Measurements from ENCODE around the gene FRMD4A. TPM values are rescaled to one million over a fixed set of nuclear protein-coding genes. Genes with fewer than 3 reads are reported as not detected.

Gene FRMD4A
- total and polyA plus RNA-seq, 2 of the 4 experiments (the other 2 are of a cell fraction) = 30.3 to 68.8 TPM

DNA sequence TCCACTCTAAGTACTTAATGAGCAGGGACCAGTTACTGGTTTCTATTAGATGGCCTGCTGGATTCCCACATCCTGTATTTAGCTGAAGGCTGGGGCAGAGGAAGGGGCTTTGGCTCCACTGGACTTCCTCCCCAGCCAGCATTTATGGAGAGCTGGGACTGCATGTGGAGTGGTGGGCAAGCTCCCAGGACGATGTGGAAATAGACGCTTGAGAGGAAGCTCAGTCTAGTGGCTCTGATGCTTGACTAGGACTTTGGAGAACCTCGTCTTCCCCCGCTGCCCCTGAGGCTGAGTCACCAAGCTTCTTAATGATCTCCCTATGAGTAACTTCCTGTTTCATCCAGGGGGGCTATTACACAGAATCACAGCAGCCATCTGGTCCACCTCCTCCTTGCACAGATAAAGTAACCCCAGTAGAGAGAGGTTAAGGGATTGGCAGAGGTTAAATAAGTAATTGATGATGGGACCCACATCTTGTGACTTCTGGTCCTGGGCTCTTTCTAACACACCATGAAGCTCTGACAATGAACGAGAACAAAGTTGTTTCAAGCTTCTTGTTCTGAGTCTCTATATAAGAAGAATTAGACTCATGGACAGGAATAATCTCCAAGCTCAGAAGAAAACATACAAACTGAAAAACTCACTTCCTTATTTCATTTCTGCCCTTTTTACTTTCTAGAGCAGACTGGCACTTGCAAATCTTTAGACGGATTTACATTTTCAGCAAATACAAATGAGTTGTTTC lies 617.7 kb downstream of the FRMD4A start:
- Histone ChIP-seq H3K56ac (ENCODE audit: extremely low read depth, insufficient read depth, low read length) (peak overlapping the region; percentile 89), H3K14ac (replicated peaks; ENCODE audit: low read depth, low read length) (peak overlapping the region; percentile 93), H3K9me1 (ENCODE audit: insufficient read depth, low read length) (peaks cover 18% of the 10 kb centered on the region), H2AK5ac (ENCODE audit: low read depth, low read length) (peak overlapping the region; percentile 98), H2BK20ac (ENCODE audit: low read depth, low read length) (peak overlapping the region; percentile 95), H3K36me3 (ENCODE audit: control insufficient read depth, insufficient read depth, low read length) (no peaks in the 10 kb centered on the region), H3K4ac (ENCODE audit: low read depth, low read length) (peak overlapping the region; percentile 94), H2BK15ac (ENCODE audit: low read depth, low read length) (peak overlapping the region; percentile 98), H3K79me1 (ENCODE audit: low read depth in 1 of 2, low read length in 2 of 2) (peaks cover 0 to 49% of the 10 kb centered on the region in 2 experiments), H2BK5ac (ENCODE audit: low read depth, low read length, poor library complexity, severe bottlenecking) (peak overlapping the region; percentile 90), H3K4me3 (ENCODE audit: insufficient read depth, low read depth, low read length) (no peak overlapping the region), H3K27ac (ENCODE audit: insufficient read depth, low read length) (peak overlapping the region; percentile 76), H2BK120ac (ENCODE audit: low read depth, low read length) (peak overlapping the region; percentile 94), H2AFZ (replicated peaks; ENCODE audit: low read length, poor library complexity) (peak overlapping the region; percentile 1), H3K27me3 (ENCODE audit: control insufficient read depth, insufficient read depth, low read length) (no peaks in the 10 kb centered on the region), H3K9ac (ENCODE audit: low read depth, low read length) (peak overlapping the region; percentile 5; the same call in 1 of the 2 replicates), H3K4me1 (ENCODE audit: control insufficient read depth, insufficient read depth, low read length) (peaks cover 35% of the 10 kb centered on the region), H2AK9ac (replicated peaks; ENCODE audit: low read depth, low read length, poor library complexity) (peak overlapping the region; percentile 68), H4K5ac (ENCODE audit: low read depth, low read length) (peak overlapping the region; percentile 74), H3K4me2 (ENCODE audit: low read depth, low read length) (peak overlapping the region; percentile 47), H3K9me3 (ENCODE audit: control insufficient read depth, insufficient read depth, low read length) (no peaks in the 10 kb centered on the region), H4K8ac (ENCODE audit: low read depth in 2 of 2, low read length in 2 of 2) (peak overlapping the region; percentile 90 to 94), H3K23ac (ENCODE audit: low read depth, low read length) (peak overlapping the region; percentile 93), H4K91ac (ENCODE audit: insufficient read depth, low read depth, low read length) (peak overlapping the region; percentile 99), H4K20me1 (ENCODE audit: insufficient read depth, low read length) (no peaks in the 10 kb centered on the region), H3K18ac (ENCODE audit: low read depth, low read length) (peak overlapping the region; percentile 84)
- ChIA-PET POLR2A (ENCODE audit: unreplicated experiment) (interaction anchor here (0.5 to 0.6 kb wide), 2 partner anchors 28 to 48 kb away, joined by 4 to 10 read pairs; no protein-coding TSS in a partner anchor), CTCF (interaction anchor here (1.0 kb wide), 1 partner anchor 176 kb away, joined by 3 read pairs; no protein-coding TSS in a partner anchor)
- ATAC-seq (ENCODE audit: low read depth) (peak; percentile 77), DNase-seq (peak; percentile 99)
- no TSS peak for BruUV-seq (replicated peaks)
- in situ Hi-C loops (cut with MboI; ENCODE audit: low sequenced_read_pairs) (no loop called here), dilution Hi-C loops (cut with HindIII; ENCODE audit: low sequenced_read_pairs, unreplicated experiment) (no loop called here), intact Hi-C loops (cut with micrococcal nuclease) (no loop called here)
- WGBS, 2 experiments (ENCODE audit: extremely low coverage in 2 of 2, insufficient read length in 1 of 2) = 0% methylated on average over 1 of the region's 6 CpGs; no CpG with 5 or more reads in 1 of the 2 experiments
- TF ChIP-seq NFE2L2 (IDR thresholded peaks at IDR 0.05; ENCODE audit: low read depth, low read length) = no peak
- no peak for TF ChIP-seq CTCF (conservative IDR thresholded peaks at IDR 0.05; ENCODE audit: low read depth, low read length)
- TF ChIP-seq POLR2A (IDR thresholded peaks at IDR 0.05; ENCODE audit: low read depth, low read length) = no peak; the same call in 1 of the 2 replicates
- no peak; the same call in 1 of the 2 replicates for TF ChIP-seq SMC3 (IDR thresholded peaks at IDR 0.05; ENCODE audit: low read depth, low read length)
- TF ChIP-seq CEBPB (IDR thresholded peaks at IDR 0.05; ENCODE audit: low read depth, low read length) = peak; percentile 95
- TF ChIP-seq CHD1 (IDR thresholded peaks at IDR 0.05; ENCODE audit: low read depth, low read length) = peak; percentile 53; the same call in 1 of the 2 replicates
- peak; percentile 81; the same call in 1 of the 2 replicates for TF ChIP-seq MAZ (IDR thresholded peaks at IDR 0.05; ENCODE audit: borderline replicate concordance, low read depth, low read length)
- TF ChIP-seq RFX5 (IDR thresholded peaks at IDR 0.05; ENCODE audit: low read depth, low read length) = no peak
- peak; percentile 62 for TF ChIP-seq BHLHE40 (IDR thresholded peaks at IDR 0.05; ENCODE audit: low read depth, low read length)
- peak; percentile 99 for TF ChIP-seq FOS (IDR thresholded peaks at IDR 0.05; ENCODE audit: low read depth, low read length)
- TF ChIP-seq RAD21 (IDR thresholded peaks at IDR 0.05; ENCODE audit: low read length) = 0 out of 2 replicates have a peak, but pooled peaks have one; percentile 5
- TF ChIP-seq RCOR1 (IDR thresholded peaks at IDR 0.05; ENCODE audit: insufficient replicate concordance, low read length) = peak; percentile 80
- TF ChIP-seq USF2 (IDR thresholded peaks at IDR 0.05; ENCODE audit: low read depth, low read length) = no peak
- peak; percentile 72; the same call in 1 of the 2 replicates for TF ChIP-seq MXI1 (IDR thresholded peaks at IDR 0.05; ENCODE audit: borderline replicate concordance, low read depth, low read length)
- 0 out of 2 replicates have a peak, but pooled peaks have one; percentile 7 for TF ChIP-seq MAFK (IDR thresholded peaks at IDR 0.05; ENCODE audit: low read depth, low read length)

All from IMR-90 (cell line).